ENCODE results near the gene ZSCAN5A.
"Not testable (repeated sequence)": the region's sequence is repeated elsewhere in the genome, so short reads cannot be mapped to it uniquely, and the experiment has no call there.

Gene ZSCAN5A

DNA sequence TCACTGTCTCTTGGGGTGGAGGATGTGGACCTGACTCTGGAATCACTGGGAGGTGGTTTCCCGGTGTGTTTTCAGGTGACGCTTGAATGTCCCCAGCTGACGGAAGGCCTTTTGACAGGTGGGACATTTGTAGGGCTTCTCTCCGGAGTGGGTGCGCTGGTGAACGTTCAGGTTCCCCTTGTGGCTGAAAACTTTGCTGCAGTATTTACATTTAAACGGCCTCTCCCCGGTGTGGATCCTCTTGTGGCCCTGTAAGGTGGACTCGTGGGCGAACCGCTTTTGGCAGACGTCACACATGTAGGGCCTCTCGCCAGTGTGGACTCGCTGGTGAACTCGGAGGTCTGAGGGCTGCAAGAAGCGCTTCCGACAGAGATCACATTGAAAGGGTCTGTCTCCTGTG, 124.9 kb downstream of the ZSCAN5A start:
- TF ChIP-seq FOXM1 (IDR thresholded peaks at IDR 0.05; ENCODE audit: borderline replicate concordance, low read depth) (no peak), NFIC (IDR thresholded peaks at IDR 0.05) (no peak)

DNA sequence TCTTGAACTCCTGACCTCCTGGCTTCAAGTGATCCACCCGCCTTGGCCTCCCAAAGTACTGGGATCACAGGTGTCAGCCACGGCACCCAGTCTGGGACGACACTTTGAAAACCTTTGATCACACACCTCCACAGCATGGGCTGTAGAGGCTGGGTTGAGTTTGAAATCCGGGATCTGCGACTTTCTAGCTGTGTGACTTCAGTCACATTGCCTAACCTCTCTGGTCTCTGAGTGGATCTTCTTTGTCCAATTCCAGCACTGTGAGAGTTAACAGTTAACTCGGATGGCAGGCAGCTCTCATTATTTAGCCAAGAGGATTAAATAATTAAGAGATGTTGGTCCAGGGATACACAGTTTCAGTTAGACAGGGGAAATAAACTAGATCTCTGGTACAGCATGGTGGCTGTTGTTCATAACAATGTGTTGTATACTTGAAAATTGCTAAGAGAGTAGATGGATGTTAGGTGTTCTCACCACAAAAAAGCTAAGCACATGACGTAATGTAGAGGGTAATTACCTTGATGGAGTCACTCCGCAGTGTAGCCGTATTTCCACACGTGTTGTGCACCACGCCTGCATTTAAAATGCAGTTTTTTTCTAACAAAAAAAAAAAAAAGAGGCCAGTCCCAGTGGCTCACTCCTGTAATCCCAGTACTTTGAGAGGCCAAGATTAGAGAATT, 136.9 kb downstream of the ZSCAN5A start:
- TF ChIP-seq TEAD4 (IDR thresholded peaks at IDR 0.05) (no peak), RAD21 (IDR thresholded peaks at IDR 0.05; ENCODE audit: low read depth) (no peak), NFIC (IDR thresholded peaks at IDR 0.05) (no peak), TCF12 (IDR thresholded peaks at IDR 0.05; ENCODE audit: low read depth) (no peak), YY1 (IDR thresholded peaks at IDR 0.05; ENCODE audit: low read depth) (no peak)
- TF ChIP-seq, protein P1, sequence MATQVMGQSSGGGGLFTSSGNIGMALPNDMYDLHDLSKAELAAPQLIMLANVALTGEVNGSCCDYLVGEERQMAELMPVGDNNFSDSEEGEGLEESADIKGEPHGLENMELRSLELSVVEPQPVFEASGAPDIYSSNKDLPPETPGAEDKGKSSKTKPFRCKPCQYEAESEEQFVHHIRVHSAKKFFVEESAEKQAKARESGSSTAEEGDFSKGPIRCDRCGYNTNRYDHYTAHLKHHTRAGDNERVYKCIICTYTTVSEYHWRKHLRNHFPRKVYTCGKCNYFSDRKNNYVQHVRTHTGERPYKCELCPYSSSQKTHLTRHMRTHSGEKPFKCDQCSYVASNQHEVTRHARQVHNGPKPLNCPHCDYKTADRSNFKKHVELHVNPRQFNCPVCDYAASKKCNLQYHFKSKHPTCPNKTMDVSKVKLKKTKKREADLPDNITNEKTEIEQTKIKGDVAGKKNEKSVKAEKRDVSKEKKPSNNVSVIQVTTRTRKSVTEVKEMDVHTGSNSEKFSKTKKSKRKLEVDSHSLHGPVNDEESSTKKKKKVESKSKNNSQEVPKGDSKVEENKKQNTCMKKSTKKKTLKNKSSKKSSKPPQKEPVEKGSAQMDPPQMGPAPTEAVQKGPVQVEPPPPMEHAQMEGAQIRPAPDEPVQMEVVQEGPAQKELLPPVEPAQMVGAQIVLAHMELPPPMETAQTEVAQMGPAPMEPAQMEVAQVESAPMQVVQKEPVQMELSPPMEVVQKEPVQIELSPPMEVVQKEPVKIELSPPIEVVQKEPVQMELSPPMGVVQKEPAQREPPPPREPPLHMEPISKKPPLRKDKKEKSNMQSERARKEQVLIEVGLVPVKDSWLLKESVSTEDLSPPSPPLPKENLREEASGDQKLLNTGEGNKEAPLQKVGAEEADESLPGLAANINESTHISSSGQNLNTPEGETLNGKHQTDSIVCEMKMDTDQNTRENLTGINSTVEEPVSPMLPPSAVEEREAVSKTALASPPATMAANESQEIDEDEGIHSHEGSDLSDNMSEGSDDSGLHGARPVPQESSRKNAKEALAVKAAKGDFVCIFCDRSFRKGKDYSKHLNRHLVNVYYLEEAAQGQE (IDR thresholded peaks at IDR 0.05; ENCODE audit: low read depth) = no peak

DNA sequence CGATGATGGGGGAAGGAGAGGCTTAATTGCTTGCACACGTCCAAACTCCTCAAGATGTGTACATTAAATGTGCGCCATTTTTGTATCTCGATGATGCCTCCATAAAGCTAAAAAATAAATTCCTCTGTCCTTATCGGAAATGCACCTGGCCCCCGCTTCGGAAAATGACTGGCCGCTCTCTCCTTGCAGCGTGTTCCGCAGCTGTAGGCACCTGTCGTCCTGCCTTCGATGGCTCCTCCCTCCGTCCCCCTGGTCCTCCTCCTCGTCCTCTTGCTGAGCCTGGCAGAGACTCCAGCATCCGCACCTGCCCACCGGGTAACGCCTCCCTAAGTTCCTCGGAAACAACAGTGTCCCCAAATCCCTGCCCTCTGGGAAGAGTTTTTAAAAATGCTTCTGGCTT, 137.8 kb downstream of the ZSCAN5A start:
- TF ChIP-seq TAF1 (IDR thresholded peaks at IDR 0.05; ENCODE audit: low read depth) = no peak
- TF ChIP-seq RAD21 (IDR thresholded peaks at IDR 0.05; ENCODE audit: low read depth) = no peak
- TF ChIP-seq TCF12 (IDR thresholded peaks at IDR 0.05; ENCODE audit: low read depth) = no peak
- TF ChIP-seq ZBTB7A (IDR thresholded peaks at IDR 0.05; ENCODE audit: low read depth) = no peak
- no peak for TF ChIP-seq EGR1 (IDR thresholded peaks at IDR 0.05)
- no peak for TF ChIP-seq EP300 (IDR thresholded peaks at IDR 0.05; ENCODE audit: borderline replicate concordance)
- TF ChIP-seq TEAD4 (IDR thresholded peaks at IDR 0.05) = no peak
- TF ChIP-seq, protein P2, sequence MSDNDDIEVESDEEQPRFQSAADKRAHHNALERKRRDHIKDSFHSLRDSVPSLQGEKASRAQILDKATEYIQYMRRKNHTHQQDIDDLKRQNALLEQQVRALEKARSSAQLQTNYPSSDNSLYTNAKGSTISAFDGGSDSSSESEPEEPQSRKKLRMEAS (IDR thresholded peaks at IDR 0.05) = no peak
- TF ChIP-seq NFIC (IDR thresholded peaks at IDR 0.05) = no peak

DNA sequence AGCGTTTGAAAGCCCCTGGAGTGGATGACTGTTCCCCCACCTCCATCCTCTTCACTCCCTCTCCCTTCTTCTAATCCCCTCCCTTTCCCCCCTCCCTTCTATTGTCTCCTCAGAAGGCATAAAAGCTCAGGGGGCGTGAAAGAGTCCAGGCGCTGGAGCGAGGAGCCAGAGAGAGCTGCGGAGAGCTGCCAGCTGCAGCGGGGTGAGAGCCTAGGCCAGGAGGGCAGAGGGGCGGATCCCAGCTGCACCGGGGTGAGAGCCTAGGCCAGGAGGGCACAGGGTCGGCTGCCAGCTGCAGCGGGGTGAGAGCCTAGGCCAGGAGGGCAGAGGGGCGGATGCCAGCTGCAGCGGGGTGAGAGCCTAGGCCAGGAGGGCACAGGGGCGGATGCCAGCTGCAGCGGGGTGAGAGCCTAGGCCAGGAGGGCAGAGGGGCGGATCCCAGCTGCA, 138.8 kb downstream of the ZSCAN5A start, which contains the start of gene GALP:
Gene GALP, plus strand, starts transcription at position 148 of the 447 bp plus-strand sequence. CDS start 1,101 bp downstream, outside the sequence.
- TF ChIP-seq RAD21 (IDR thresholded peaks at IDR 0.05; ENCODE audit: low read depth); EGR1 (IDR thresholded peaks at IDR 0.05): not testable (repeated sequence)
- TF ChIP-seq, protein P2 (IDR thresholded peaks at IDR 0.05) = not testable (repeated sequence)

DNA sequence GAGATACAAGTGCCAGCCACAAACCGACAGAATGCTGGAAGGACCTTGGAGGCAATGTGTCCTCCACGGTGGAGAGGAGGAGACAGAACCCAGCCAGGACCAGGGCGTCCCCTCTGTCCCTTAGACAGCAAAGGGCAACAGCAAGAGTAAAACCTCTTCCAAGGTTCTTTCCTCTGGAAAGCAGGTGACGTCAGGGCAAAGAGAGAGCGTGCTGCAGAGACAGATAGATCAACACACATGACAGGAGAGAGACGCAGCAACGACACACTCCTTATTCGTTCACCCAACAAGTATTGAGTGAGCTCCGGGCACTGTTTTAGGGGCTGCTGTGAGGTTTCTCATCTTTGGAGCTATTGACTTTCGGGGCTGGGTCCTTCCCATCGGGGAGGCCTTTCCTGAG, 140.1 kb downstream of the ZSCAN5A start:
- TF ChIP-seq, protein P3, sequence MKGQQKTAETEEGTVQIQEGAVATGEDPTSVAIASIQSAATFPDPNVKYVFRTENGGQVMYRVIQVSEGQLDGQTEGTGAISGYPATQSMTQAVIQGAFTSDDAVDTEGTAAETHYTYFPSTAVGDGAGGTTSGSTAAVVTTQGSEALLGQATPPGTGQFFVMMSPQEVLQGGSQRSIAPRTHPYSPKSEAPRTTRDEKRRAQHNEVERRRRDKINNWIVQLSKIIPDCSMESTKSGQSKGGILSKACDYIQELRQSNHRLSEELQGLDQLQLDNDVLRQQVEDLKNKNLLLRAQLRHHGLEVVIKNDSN (IDR thresholded peaks at IDR 0.05) = no peak
- TF ChIP-seq CREB1 (IDR thresholded peaks at IDR 0.05; ENCODE audit: low read depth) (no peak), EP300 (IDR thresholded peaks at IDR 0.05; ENCODE audit: borderline replicate concordance) (no peak), EGR1 (IDR thresholded peaks at IDR 0.05) (no peak), ZBTB7A (IDR thresholded peaks at IDR 0.05; ENCODE audit: low read depth) (no peak), CEBPB (IDR thresholded peaks at IDR 0.05) (no peak), RAD21 (IDR thresholded peaks at IDR 0.05; ENCODE audit: low read depth) (no peak), TCF12 (IDR thresholded peaks at IDR 0.05; ENCODE audit: low read depth) (no peak), TEAD4 (IDR thresholded peaks at IDR 0.05) (no peak), NFIC (IDR thresholded peaks at IDR 0.05) (no peak), YY1 (IDR thresholded peaks at IDR 0.05; ENCODE audit: low read depth) (no peak), FOXM1 (IDR thresholded peaks at IDR 0.05; ENCODE audit: borderline replicate concordance, low read depth) (no peak), TAF1 (IDR thresholded peaks at IDR 0.05; ENCODE audit: low read depth) (no peak)
- TF ChIP-seq, protein P2 (IDR thresholded peaks at IDR 0.05) = no peak
- TF ChIP-seq, protein P1 (IDR thresholded peaks at IDR 0.05; ENCODE audit: low read depth) = no peak

DNA sequence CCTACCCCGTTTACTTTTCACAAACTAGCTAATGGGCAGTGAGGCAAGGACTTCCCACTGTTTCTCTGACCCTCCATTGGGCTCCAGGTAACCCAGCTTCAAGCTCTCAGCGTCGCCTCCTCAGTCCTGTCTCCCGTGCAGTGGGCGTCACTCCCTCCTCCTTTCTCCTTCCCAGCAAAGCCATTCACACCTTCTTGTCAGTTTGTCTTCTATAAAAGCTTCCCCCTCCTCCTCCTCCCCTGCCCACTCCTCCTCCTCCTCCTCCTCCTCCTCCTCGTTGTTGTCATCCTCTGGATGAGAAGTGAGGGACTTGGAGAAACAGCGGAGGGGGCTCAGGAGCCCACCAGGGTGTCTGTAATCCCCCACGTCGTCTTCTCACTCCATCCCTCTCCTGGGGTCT, 140.6 kb downstream of the ZSCAN5A start:
- TF ChIP-seq EGR1 (IDR thresholded peaks at IDR 0.05) (no peak), CEBPB (IDR thresholded peaks at IDR 0.05) (no peak), EP300 (IDR thresholded peaks at IDR 0.05; ENCODE audit: borderline replicate concordance) (no peak), TEAD4 (IDR thresholded peaks at IDR 0.05) (no peak), FOXM1 (IDR thresholded peaks at IDR 0.05; ENCODE audit: borderline replicate concordance, low read depth) (no peak), TCF12 (IDR thresholded peaks at IDR 0.05; ENCODE audit: low read depth) (no peak), YY1 (IDR thresholded peaks at IDR 0.05; ENCODE audit: low read depth) (no peak), ZBTB7A (IDR thresholded peaks at IDR 0.05; ENCODE audit: low read depth) (no peak), TAF1 (IDR thresholded peaks at IDR 0.05; ENCODE audit: low read depth) (no peak), CREB1 (IDR thresholded peaks at IDR 0.05; ENCODE audit: low read depth) (no peak), RAD21 (IDR thresholded peaks at IDR 0.05; ENCODE audit: low read depth) (no peak), NFIC (IDR thresholded peaks at IDR 0.05) (no peak)
- TF ChIP-seq, protein P3 (IDR thresholded peaks at IDR 0.05) = no peak
- TF ChIP-seq, protein P2 (IDR thresholded peaks at IDR 0.05) = no peak
- TF ChIP-seq, protein P1 (IDR thresholded peaks at IDR 0.05; ENCODE audit: low read depth) = no peak
